Panc1 (cell line): Measurements from ENCODE around the gene TUBG2. TPM values are rescaled to one million over a fixed set of nuclear protein-coding genes. Genes with fewer than 3 reads are reported as not detected.
"Not testable (repeated sequence)": the region's sequence is repeated elsewhere in the genome, so short reads cannot be mapped to it uniquely, and the experiment has no call there.

Source experiments
- ATAC-seq: fragments of 200-7000 bp; cut with Tn5 transposase; 2 replicates; pipeline ENCODE4 v1.9.1; 2020; ENCODE audit warnings: mild to moderate bottlenecking, moderate library complexity
- BruUV-seq: library from RNA; stranded (reverse); fragments of 400-500 nt; replicated peaks from 2 replicates; lab custom pipeline; 2021; lab: Mats Ljungman, UMichigan
- CTCF ChIA-PET: fragments of 300-600 bp; sonication (Branson Sonifier 250); formaldehyde crosslinking; loops from one replicate; lab custom pipeline; 2022; ENCODE audit warnings: antibody characterized with exemption; lab: Charles Lee
- POLR2A ChIA-PET: fragments of 300-600 bp; sonication (Branson Sonifier 250); formaldehyde crosslinking; loops from one replicate; lab custom pipeline; 2022; ENCODE audit warnings: antibody characterized with exemption; lab: Charles Lee
- DNase-seq: peaks from one replicate; pipeline ENCODE4 v3.0.0-alpha.2; 2010; ENCODE audit warnings: low read depth, low spot score
- H3K27ac ChIP-seq: 2 replicates; pipeline ENCODE4 v1.5.1; 2011; ENCODE audit warnings: mild to moderate bottlenecking, low read length, inconsistent platforms
- H3K27me3 ChIP-seq: fragments of 200-500 bp; sonication (Bioruptor generic); 2 replicates; pipeline ENCODE4 v1.6.0; 2014; ENCODE audit warnings: low read length, inconsistent platforms; ENCODE audit not compliant: control insufficient read depth, insufficient read depth
- H3K36me3 ChIP-seq: fragments of 200-500 bp; sonication (Bioruptor generic); 2 replicates; pipeline ENCODE4 v1.5.1; 2014; ENCODE audit warnings: inconsistent platforms, mild to moderate bottlenecking, low read length, moderate library complexity; ENCODE audit not compliant: control insufficient read depth, insufficient read depth
- H3K4me1 ChIP-seq: 2 replicates; pipeline ENCODE4 v1.5.1; 2011; ENCODE audit warnings: inconsistent platforms, mild to moderate bottlenecking, low read length, moderate library complexity; ENCODE audit not compliant: control insufficient read depth, insufficient read depth
- H3K4me3 ChIP-seq, 2 experiments: 2 replicates each; pipeline ENCODE4 v1.5.1; 2011 to 2012; ENCODE audit warnings: low read depth in 2 of 2, low read length in 2 of 2, mild to moderate bottlenecking in 2 of 2, inconsistent platforms in 1 of 2, moderate library complexity in 1 of 2
- H3K9me3 ChIP-seq: fragments of 200-500 bp; sonication (Bioruptor generic); 2 replicates; pipeline ENCODE4 v1.5.1; 2014; ENCODE audit warnings: low read depth, mild to moderate bottlenecking, inconsistent platforms, low read length, moderate library complexity; ENCODE audit not compliant: control insufficient read depth, insufficient read depth
- POLR2AphosphoS5 ChIP-seq: IDR thresholded peaks from 2 replicates; pipeline ENCODE4 v1.6.1; 2012; ENCODE audit warnings: mild to moderate bottlenecking, low read depth, low read length, moderate library complexity
- REST ChIP-seq, 2 experiments: IDR thresholded peaks; 2 replicates each; pipeline ENCODE4 v1.6.1; 2011 to 2012; ENCODE audit warnings: low read depth in 2 of 2, control low read depth in 1 of 2, low read length in 1 of 2, mild to moderate bottlenecking in 1 of 2, moderate library complexity in 1 of 2; ENCODE audit not compliant: insufficient read depth in 1 of 2
- SIN3A ChIP-seq: IDR thresholded peaks from 2 replicates; pipeline ENCODE4 v1.6.1; 2012; ENCODE audit warnings: low read depth, mild to moderate bottlenecking, low read length, moderate library complexity, borderline replicate concordance; ENCODE audit not compliant: insufficient read depth
- TCF7L2 ChIP-seq: IDR thresholded peaks from 2 replicates; pipeline ENCODE4 v1.6.1; 2011; ENCODE audit warnings: mild to moderate bottlenecking, low read depth, low read length, inconsistent platforms
- in situ Hi-C: cut with HindIII; loops from 2 replicates; pipeline ENCODE4 v1.10.0; 2016; ENCODE audit warnings: low sequenced_read_pairs, low pct_unique_long_range_greater_than_20kb
- intact Hi-C: fragments of 100-400 bp; cut with micrococcal nuclease; formaldehyde crosslinking; loops from one replicate; pipeline ENCODE4 v1.10.0; 2022; ENCODE audit not compliant: unreplicated experiment
- total RNA-seq: library from RNA; stranded (reverse); gene quantifications from one replicate; pipeline ENCODE4 v1.2.1, GENCODE V29; 2021; ENCODE audit not compliant: unreplicated experiment
- TF ChIP-seq, protein P1 (sequence below): fragments of 450-650 bp; IDR thresholded peaks from 2 replicates; pipeline ENCODE4 v1.5.1; 2017; ENCODE audit warnings: mild to moderate bottlenecking

The TUBG2 gene
- total RNA-seq, 1 experiment from 2014 or later = 25.5 TPM

- BruUV-seq, H3K27me3 ChIP-seq, H3K9me3 ChIP-seq, intact Hi-C loops, in situ Hi-C loops, POLR2A ChIA-PET, ATAC-seq, H3K27ac ChIP-seq, H3K4me3 ChIP-seq, DNase-seq, H3K36me3 ChIP-seq: not testable (repeated sequence)
- CTCF ChIA-PET = interaction anchor here (0.6 kb wide), 1 partner anchor 33 kb away, joined by 3 read pairs; no protein-coding TSS in a partner anchor
- H3K4me1 ChIP-seq = peaks cover 21% of the 10 kb centered on the region
Observed at GRCh38 chr17:42666126-42666525, 7.0 kb downstream of the TUBG2 start.

DNA sequence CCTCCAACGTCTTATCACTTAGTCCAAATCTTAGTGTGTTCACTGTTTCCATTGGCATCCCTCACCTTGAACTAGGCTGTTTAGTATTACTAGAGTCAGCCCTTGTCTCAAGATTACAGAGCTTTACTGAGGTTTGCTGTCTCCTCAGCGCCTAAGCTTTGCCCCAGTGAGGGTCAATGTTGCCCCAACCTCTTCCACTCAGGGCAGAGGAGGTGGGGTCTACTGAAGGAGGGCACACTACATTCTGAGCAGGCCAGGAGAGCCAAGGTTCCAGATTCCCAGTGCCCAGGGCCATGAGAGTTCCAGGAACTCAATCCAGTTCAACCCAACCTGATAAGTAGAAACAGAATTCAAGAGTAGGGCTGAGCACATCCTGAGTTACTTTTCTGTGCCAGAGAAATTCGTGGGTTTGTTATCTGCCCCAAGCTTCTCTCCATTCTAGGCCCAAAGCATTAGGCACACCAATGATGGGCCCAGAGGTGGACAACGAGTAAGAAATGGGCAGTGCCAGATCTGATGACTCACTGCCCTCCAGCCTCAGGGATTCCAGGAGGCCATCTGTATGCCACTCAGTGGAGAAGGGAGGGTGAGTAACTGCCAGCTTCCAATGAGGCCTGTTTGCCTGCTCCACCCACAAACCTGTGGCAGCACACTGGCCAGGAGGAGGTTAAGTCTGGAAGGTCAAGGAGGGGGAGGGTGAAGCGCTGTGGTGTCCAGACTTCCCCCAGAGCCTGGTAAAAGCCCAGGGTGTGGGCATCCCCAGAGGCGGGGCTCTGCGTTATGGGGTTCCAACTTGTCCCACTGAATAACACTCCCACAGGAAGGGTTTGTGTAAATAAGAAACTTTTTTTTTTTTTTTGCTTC, 8.2 kb downstream of the TUBG2 start:
- no peak overlapping the region for H3K4me3 ChIP-seq
- no TSS peak for BruUV-seq
- peaks cover 21% of the 10 kb centered on the region for H3K4me1 ChIP-seq
- no peaks in the 10 kb centered on the region for H3K9me3 ChIP-seq
- H3K27ac ChIP-seq = peak overlapping the region; percentile 84
- in situ Hi-C loops = no loop called here
- H3K27me3 ChIP-seq = no peaks in the 10 kb centered on the region
- no peaks in the 10 kb centered on the region for H3K36me3 ChIP-seq
- DNase-seq = no peak
- ATAC-seq = peak; percentile 91
- no peak for TF ChIP-seq SIN3A
- no peak for TF ChIP-seq POLR2AphosphoS5
- TF ChIP-seq TCF7L2 = no peak; the same call in 1 of the 2 replicates
- no peak for TF ChIP-seq REST (IDR thresholded peaks at IDR 0.05; ENCODE audit: insufficient read depth in 1 of 2, low read depth in 2 of 2, low read length in 1 of 2)
- TF ChIP-seq, protein P1, sequence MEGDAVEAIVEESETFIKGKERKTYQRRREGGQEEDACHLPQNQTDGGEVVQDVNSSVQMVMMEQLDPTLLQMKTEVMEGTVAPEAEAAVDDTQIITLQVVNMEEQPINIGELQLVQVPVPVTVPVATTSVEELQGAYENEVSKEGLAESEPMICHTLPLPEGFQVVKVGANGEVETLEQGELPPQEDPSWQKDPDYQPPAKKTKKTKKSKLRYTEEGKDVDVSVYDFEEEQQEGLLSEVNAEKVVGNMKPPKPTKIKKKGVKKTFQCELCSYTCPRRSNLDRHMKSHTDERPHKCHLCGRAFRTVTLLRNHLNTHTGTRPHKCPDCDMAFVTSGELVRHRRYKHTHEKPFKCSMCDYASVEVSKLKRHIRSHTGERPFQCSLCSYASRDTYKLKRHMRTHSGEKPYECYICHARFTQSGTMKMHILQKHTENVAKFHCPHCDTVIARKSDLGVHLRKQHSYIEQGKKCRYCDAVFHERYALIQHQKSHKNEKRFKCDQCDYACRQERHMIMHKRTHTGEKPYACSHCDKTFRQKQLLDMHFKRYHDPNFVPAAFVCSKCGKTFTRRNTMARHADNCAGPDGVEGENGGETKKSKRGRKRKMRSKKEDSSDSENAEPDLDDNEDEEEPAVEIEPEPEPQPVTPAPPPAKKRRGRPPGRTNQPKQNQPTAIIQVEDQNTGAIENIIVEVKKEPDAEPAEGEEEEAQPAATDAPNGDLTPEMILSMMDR = no peak
- CTCF ChIA-PET = interaction anchor here (0.7 kb wide), 1 partner anchor 89 kb away, joined by 3 read pairs; no protein-coding TSS in a partner anchor
- POLR2A ChIA-PET = interaction anchor here (0.9 kb wide), 1 partner anchor 9 kb away, joined by 6 read pairs; the partner anchor contains the start of gene PLEKHH3
- intact Hi-C loops = no loop called here

DNA sequence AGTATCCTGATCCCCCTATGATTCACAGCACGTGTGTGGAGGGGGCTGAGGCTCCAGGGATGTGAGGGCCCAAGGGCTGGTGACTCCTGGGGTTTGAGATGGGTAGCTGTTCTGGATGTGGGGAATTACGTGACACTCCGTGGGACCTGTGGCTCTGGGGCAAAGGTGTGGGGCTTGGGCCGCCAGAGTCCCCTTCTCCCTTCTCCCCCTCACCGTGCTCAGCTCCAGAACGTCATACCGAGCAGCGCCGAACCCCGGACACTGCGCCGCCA, 10.6 kb downstream of the TUBG2 start:
- BruUV-seq = no TSS peak
- no peaks in the 10 kb centered on the region for H3K27me3 ChIP-seq
- H3K36me3 ChIP-seq = no peaks in the 10 kb centered on the region; the same call in 1 of the 2 replicates
- TF ChIP-seq POLR2AphosphoS5 = no peak
- TF ChIP-seq SIN3A = no peak
- TF ChIP-seq, protein P1 = no peak
- no peak for TF ChIP-seq REST (IDR thresholded peaks at IDR 0.05; ENCODE audit: insufficient read depth in 1 of 2, low read depth in 2 of 2, low read length in 1 of 2)
- no peak for TF ChIP-seq TCF7L2
- no peak for ATAC-seq
- intact Hi-C loops = no loop called here
- no peak overlapping the region for H3K4me3 ChIP-seq
- H3K9me3 ChIP-seq = no peaks in the 10 kb centered on the region
- ChIA-PET POLR2A (no interaction called here), CTCF (no interaction called here)
- DNase-seq = no peak
- H3K27ac ChIP-seq = no peak overlapping the region; the same call in 1 of the 2 replicates
- H3K4me1 ChIP-seq = peaks cover 23% of the 10 kb centered on the region
- in situ Hi-C loops = no loop called here
